Heart left ventricle (tissue), 13 donors: ENCODE results near the gene MGAT5.

Source experiments
- POLR2A ChIP-seq, 2 donors: fragments of 450-650 bp; IDR thresholded peaks; one replicate each; pipeline ENCODE4 v1.6.1; 2017; ENCODE audit warnings: antibody characterized with exemption in 2 of 2, mild to moderate bottlenecking in 2 of 2, moderate library complexity in 2 of 2
- TF ChIP-seq, protein P1 (sequence below), 12 donors: fragments of 200-600 bp; sonication (generic) in 4 of 12; IDR thresholded peaks; one replicate each; pipeline versions ENCODE4 v1.5.0 to v1.8.0; 2018 to 2022; ENCODE audit warnings: antibody characterized with exemption in 12 of 12, mild to moderate bottlenecking in 5 of 12
- donor health status: ischemic (EF 13 %, LVEDD 7.1; RV severe dilation, severe dysfunction).
- donor health status: DM: no; HTN: yes; CAD: no.
- donor health status: DM: no; HTN: no; CAD: no.
- donor health status: ischemic (EF 25% LVEDD 6.9; RV normal size, moderate dysfunction).
- donor health status: ischemic (EF 25% LVEDD 5.7; RV mildly dilated, moderate dysfunction).
- donor health status: ischemic (EF 35%, LVEDD 5.7; RV mildly dilated, moderate dysfunction).
- donor health status: nonischemic (EF 11% LVEDD 7.7; RV severe dilation, severe dysfunction).
- donor health status: DM: yes; HTN: yes; CAD: no.
- donor health status: PGD.
- donor health status: ischemic (EF 29% LVEDD 5.4; RV normal size, mild dysfunction).
- donor health status: nonischemic (EF 23%, LVEDD 6.1; RV moderate dilation, normal function).

DNA sequence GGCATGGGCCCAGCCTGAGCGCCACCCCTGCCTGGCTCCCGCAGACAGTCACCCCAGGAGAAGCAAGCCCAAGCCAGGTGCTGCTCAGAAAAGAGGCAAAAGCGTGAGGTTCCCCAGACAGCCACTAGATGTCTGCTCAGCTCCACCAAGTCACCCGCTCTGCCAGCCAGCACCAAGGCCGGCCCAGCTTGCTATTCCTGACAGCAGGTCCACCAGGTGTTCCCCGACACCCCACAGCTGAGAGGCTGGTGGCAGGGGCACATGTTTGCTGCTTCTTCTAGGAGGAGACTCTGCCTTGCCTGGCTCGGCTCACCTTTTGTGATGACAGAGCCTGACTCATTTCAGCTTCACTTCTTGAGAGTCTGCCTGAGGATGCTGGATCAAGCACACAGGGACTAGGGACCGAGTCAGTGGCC lies 206.7 kb downstream of the MGAT5 start:
- TF ChIP-seq, protein P1, sequence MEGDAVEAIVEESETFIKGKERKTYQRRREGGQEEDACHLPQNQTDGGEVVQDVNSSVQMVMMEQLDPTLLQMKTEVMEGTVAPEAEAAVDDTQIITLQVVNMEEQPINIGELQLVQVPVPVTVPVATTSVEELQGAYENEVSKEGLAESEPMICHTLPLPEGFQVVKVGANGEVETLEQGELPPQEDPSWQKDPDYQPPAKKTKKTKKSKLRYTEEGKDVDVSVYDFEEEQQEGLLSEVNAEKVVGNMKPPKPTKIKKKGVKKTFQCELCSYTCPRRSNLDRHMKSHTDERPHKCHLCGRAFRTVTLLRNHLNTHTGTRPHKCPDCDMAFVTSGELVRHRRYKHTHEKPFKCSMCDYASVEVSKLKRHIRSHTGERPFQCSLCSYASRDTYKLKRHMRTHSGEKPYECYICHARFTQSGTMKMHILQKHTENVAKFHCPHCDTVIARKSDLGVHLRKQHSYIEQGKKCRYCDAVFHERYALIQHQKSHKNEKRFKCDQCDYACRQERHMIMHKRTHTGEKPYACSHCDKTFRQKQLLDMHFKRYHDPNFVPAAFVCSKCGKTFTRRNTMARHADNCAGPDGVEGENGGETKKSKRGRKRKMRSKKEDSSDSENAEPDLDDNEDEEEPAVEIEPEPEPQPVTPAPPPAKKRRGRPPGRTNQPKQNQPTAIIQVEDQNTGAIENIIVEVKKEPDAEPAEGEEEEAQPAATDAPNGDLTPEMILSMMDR (IDR thresholded peaks at IDR 0.05) = peak; percentile 45 to 67 (median 58)
- no peak for TF ChIP-seq POLR2A (IDR thresholded peaks at IDR 0.05)
